GM21526 (cell line): ENCODE data around the gene PRKAR1A.
A peak's percentile ranks its signal among the peaks of the same experiment; 100 is the strongest.
"Not testable (repeated sequence)": the region's sequence is repeated elsewhere in the genome, so short reads cannot be mapped to it uniquely, and the experiment has no call there.

ENCODE experiments used
- ATAC-seq: cut with Tn5 transposase; IDR thresholded peaks from one replicate; pipeline ENCODE4 v1.9.1; 2021; ENCODE audit warnings: moderate library complexity; ENCODE audit not compliant: unreplicated experiment, low FRiP score

The PRKAR1A gene

GRCh38 chr17:68512247-68512959 lies at the start of gene PRKAR1A:
Gene PRKAR1A, plus strand, starts transcription at chr17:68512430. Its CDS starts 2,970 bp downstream, at chr17:68515400.
- ATAC-seq: peak; percentile 88

GRCh38 chr17:68463211-68464019 lies 48.8 kb upstream of the PRKAR1A start:
- no peak for ATAC-seq

- no peak for ATAC-seq
Observed at GRCh38 chr17:68468334-68468733, 43.9 kb upstream of the PRKAR1A start.

GRCh38 chr17:68468788-68469187 lies 43.4 kb upstream of the PRKAR1A start:
- ATAC-seq: no peak

GRCh38 chr17:68470961-68471360 lies 41.3 kb upstream of the PRKAR1A start:
- ATAC-seq: no peak

GRCh38 chr17:68480885-68481284 lies 31.3 kb upstream of the PRKAR1A start:
- ATAC-seq: no peak

GRCh38 chr17:68482576-68483041 lies 29.6 kb upstream of the PRKAR1A start:
- ATAC-seq: no peak

GRCh38 chr17:68484458-68484857 lies 27.8 kb upstream of the PRKAR1A start:
- ATAC-seq: no peak

- no peak for ATAC-seq
Observed at GRCh38 chr17:68489919-68490318, 22.3 kb upstream of the PRKAR1A start.

GRCh38 chr17:68491381-68492231 lies 20.6 kb upstream of the PRKAR1A start:
- no peak for ATAC-seq

GRCh38 chr17:68492394-68493054 lies 19.7 kb upstream of the PRKAR1A start:
- not testable (repeated sequence) for ATAC-seq

- ATAC-seq: no peak
Observed at GRCh38 chr17:68495081-68495480, 17.1 kb upstream of the PRKAR1A start.

- peak; percentile 82 for ATAC-seq
Observed at GRCh38 chr17:68497885-68498319, 14.3 kb upstream of the PRKAR1A start.

GRCh38 chr17:68498479-68499326 lies 13.5 kb upstream of the PRKAR1A start:
- ATAC-seq: peak; percentile 29

- no peak for ATAC-seq
Observed at GRCh38 chr17:68499587-68499986, 12.6 kb upstream of the PRKAR1A start.

- no peak for ATAC-seq
Observed at GRCh38 chr17:68501074-68501473, 11.2 kb upstream of the PRKAR1A start.

- ATAC-seq: no peak
Observed at GRCh38 chr17:68505951-68506350, 6.3 kb upstream of the PRKAR1A start.

GRCh38 chr17:68507576-68507975 lies 4.7 kb upstream of the PRKAR1A start:
- ATAC-seq: no peak
